ENCODE results near the gene FAM9C.
"Not testable (repeated sequence)": the region's sequence is repeated elsewhere in the genome, so short reads cannot be mapped to it uniquely, and the experiment has no call there.

The FAM9C gene

DNA sequence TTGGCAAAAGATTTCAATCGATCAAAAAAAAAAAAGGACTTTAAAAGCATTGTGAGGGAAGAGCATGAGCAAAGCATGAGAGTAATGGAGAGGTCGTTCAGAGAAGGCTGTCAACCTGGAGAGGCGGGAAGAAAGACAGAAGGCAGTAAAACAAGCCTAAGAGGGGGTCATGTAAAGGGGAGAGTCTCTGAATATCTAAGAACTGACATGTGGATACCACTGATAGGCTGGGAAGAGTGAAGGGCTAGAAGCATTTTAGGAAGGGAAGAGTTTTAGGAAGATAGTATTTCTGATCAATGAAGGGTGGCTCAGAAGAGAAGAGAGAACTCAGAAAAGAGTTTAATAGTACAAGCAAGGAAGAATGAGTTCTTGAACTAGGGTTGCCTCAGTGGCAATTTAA, 7.5 kb downstream of the FAM9C start:
- DNase-seq, result no peak

DNA sequence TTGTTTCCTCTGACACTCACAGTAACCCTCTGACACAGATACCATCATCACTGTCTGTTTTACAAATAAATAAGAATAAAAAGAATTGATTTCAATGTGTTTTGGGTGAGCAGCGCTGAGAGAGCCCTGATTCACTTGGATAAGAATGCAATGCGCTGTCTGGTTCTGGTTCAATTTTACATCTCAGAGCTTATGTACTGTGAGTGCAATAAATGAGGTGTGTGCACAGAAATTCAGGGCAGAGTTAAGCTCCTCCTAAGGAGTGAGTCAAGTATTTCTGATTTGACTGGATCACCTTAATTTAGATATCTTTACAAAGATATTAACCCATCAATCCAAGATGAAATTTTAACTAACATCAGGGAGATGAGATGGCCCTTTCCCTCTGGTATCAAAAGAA, 11.2 kb downstream of the FAM9C start:
- DNase-seq, result no peak

DNA sequence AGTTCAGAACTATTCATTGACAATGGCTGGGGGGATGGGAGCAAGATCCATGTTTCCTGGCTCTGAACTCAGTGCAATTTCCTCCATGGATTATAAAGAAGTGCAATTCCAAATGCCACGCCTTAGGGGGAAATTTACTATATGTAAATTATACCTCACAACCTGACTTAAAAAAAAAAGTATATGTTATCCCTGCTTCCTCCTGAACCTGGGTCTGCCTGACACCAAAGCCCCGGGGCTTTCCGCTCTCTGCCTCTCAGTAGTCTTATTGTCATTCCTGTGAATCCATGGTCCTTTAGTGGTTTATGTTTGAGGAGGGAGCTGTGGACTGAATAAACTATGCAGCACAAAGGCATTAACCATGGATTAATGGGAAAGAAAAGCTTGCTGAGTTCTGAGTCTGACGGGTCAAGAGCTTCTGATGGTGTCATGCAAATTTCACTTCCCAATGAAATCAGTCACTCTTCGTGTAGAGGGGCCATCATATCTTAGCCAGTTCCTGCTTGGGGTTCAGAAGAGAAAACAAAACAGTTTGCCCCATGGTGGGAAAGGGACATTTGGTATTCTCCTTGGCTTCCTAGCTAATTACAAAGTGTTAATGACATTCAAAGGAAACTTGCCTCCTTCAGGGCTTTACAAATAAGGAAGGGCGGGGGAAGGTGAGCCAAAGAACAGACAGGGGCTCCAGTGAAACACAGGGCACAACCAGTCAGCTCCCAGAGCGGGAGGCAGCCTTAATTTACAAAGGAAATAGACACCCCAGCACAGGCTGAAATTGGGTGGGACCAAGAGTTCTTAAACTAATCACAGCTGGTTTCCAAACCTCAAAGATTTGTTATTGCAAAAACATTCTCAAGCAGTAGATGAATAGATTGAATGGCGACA, 14.3 kb downstream of the FAM9C start:
- no peak for DNase-seq

DNA sequence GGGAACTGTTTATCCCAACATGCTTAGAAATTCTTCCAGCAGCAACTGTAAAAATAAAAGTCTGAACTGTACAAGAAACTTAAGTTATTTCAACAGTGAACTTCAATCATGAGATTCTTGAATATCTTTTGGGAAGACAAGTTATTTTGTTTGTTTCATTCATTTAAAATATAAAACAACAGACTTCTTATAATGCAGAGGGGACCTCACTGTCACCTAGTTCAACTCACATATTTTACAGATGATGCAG, 14.9 kb downstream of the FAM9C start:
- no peak for DNase-seq

DNA sequence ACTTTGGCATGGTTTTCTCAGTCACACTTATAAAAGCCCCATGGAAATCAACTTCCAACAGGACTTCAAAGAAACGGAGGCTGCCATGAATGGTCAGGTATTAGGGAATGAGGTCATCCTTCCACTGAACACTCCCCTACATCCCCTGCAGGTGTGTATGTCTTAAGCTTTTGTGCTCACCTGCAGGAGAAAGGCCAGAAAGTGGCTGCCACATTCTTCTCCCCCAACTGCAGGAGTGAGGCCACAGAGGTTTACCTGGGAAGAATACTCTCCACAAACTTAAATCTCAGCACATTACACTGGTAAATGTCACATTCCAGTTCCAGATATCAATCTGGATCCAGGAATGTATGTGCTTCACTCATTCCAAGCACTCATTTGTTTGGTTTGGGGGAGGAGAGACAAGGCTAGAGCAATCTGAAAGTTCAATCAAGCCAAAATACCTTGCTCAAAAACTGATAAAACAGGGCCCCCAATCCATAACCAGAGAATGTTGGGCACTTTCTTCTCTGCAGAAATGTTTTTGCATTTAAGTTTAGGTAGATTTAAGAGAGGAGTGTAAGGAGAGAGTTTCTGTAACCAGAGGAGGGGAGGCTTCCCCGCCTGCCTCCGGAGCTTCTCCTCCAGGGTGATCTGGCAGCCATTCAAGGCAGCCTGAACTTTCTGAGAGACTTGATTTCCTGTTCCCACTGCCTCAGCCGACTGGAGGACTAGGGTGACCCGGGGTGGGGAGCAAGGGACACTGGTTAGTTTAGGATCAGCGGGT, 15.4 kb downstream of the FAM9C start:
- no peak for DNase-seq

DNA sequence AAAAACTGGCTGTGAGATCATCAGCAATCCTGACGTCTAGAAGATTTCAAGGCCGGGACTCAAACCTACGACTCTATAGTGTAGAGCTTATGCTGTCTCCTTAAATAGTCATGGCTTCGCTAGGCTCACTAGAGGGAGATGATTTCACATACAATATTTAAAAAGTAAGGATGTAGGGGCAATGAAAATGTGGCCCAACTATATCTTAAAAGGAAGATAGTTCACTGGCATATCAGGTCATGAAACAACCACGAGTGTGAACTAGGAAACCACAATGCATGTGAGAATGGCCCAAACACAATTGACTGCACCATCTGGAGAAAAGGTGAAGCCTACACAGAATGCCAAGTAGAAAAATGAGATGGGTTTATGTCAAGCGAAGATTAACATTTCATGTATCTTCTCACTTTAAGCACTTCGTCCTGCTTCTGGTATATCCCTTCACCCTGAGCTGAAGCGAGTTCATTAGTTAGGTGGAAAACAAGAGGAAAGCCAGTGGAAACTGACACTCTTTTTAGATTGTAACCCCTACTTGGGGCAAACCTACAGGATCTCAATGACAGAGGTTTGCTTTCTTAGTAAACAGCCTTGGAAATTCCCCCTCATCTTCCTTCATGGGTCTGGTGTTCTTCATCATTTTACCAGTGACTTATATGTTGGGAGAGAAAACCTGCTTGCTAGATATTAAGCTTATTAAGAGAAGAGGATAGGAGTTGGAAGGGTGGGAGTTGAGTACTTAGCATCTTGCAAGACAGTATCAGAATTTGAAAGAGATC, 17.4 kb downstream of the FAM9C start:
- DNase-seq, result no peak

DNA sequence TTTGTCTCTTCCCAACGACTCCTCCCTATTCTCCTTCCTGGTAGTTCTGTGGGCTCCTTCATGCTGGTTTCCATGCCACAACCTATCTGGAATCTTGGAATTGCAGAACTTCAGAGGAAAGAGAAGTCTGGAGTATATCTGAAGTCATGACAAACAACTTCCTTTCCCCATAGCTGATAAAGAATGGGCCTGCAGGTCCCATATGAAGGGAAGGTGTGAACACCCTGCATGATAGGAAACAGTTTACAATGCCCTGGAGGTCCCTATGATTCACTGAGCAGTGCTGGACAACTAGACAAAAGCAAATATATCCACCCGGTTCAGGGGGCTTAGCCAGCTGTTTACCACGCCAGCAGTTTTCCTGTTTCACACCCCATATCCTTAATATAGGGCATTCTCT, 19.4 kb downstream of the FAM9C start:
- no peak for DNase-seq

DNA sequence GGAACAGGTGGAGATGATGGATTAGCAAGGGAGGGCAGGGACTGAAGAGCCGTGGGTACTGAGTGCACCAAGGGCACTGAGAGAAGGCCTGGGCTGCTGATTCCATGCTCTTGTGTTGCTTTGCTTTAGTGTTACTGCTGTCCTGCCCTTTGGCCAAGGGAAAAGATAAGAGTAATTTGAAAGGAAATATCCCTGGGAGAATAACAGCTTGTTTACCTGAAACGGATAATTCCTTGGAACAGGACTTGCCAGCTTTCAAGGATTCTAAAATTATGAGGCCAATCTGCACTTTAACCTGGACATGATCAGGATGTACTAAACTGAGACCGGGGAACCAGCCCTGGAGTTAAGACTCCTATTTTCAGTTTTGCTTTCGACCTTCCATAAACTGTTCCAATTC, 20.4 kb downstream of the FAM9C start:
- DNase-seq, result no peak

DNA sequence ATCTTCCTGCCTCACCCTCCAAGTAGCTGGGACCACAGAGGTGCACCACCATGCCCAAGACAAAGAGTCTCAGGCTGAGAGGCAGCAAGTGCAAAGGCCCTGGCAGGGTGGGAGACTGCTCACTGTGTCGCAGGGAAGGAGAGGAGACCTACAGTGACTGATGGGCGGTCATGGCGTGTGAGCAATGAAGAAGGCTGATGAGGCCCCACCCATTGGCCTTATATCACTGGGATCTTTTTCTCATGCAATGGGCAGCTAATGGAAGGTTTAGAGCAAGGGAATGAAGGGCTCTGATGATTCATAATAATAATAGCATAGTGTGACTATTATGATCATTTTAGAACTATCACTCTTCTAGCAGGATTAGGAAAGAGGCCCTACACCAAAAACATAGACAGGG, 20.9 kb downstream of the FAM9C start:
- DNase-seq, result no peak

DNA sequence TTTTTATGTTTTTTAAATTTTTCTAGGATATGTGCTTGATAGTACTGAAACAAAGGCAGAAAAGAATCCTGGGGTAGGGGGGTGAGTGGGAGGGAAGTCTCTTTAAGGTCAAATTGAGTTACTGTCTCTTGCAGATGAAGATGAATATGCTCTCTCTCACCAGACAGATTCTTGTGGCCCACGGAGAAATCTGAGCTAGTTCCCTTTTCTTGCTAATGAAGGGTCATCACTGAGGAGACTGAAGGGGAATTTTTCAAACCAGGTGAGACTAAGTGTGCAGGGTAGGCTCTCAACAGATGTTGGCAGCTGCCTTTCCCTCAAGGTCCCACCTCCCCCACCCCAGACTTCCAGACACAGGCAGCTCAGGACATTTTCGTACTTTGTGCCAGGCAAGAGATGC, 21.5 kb downstream of the FAM9C start:
- no peak for DNase-seq

DNA sequence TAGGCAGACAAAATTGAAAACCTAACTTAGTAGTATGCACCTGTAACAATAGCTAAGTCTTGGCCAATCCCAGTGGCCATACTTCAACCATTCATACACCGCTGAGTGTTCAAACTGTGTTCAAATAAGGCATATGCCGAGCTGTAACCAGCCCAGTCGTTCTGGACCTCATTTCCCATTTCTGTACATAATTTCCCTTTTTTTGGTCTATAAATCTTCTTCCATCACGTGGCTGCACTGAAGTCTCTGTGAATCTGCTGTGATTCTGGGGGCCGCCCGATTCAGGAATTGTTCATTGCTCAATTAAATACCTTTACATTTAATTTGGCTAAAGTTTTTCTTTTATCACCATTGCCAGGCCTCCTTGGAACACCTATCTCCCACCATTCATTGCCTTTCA, 27.7 kb downstream of the FAM9C start:
- DNase-seq, result not testable (repeated sequence)

DNA sequence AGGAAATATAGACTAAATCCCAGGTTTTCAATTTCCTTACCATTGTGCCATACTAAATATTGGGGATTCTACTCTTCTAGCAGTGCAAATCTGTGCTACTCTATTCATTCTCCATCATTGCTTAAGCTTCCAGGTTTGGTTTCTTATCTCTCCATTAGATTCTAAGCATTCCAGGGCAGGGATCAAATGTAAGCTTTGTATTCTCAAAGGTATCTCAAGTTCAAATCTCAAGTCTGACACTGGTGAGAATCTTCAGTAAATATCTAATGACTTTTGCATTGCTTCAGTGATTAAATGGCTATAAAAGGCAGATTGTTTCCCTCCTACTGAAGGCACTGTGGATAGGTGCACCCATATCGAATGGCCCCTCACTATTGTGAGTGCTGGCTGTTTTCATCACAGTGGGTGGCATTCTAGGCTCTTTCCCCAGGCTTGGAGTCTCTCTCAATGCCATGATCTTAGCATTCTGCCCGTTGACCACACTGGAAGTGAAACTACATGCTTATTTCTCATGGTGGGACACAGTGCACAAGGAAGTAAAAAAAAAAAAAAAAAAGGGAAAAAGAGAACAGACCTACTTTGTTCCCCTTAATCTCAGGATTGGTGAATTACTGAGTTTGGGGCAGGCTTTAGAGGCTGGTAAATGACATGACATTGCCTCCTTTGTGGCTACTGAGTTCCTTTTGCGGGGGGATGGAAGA, 28.7 kb downstream of the FAM9C start:
- no peak for DNase-seq

DNA sequence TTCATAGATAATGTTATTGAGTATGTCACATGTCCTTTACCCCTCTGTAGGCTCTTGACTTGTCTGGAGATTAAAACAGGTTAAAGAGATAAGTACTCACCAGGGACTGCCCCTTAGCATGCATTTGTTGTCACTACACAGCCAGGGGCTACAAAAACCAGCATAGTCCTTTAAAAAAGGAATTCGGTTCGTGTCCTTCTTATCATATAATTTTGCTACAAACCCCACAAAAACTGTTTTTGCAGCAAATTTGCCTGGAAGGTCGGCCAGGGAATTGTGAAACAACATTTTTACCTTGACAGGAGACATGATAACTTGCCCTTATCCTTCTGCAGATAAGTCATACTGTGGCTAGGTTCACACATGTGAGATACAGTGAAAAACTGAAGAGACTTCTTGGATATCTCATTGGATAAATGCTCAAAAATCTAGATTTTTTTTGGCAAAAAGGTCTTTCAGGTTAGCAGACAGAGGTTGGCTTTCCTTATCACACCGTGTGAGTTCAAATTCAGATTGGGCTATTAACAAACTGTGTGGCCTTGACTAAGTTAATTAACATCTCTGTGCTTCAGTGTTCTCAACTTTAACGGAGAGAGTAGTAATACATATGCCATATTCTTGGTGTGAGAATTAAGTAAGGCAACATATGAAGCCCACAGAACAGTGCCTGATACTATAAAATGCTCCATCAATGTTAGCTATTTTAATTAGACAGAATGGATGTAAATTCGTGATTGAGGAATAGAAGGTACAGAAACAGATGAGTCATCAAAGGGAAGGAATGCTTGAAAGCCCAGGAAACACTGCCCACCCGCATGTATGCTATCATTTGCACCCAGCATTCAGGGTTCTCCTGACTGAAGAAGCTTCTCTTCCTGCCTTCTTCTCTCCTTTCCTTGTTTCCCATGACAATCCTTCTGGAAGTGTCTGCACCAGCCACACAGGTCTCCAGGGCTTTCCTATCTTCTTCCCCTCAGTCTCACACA, 30.0 kb downstream of the FAM9C start:
- DNase-seq, result no peak

DNA sequence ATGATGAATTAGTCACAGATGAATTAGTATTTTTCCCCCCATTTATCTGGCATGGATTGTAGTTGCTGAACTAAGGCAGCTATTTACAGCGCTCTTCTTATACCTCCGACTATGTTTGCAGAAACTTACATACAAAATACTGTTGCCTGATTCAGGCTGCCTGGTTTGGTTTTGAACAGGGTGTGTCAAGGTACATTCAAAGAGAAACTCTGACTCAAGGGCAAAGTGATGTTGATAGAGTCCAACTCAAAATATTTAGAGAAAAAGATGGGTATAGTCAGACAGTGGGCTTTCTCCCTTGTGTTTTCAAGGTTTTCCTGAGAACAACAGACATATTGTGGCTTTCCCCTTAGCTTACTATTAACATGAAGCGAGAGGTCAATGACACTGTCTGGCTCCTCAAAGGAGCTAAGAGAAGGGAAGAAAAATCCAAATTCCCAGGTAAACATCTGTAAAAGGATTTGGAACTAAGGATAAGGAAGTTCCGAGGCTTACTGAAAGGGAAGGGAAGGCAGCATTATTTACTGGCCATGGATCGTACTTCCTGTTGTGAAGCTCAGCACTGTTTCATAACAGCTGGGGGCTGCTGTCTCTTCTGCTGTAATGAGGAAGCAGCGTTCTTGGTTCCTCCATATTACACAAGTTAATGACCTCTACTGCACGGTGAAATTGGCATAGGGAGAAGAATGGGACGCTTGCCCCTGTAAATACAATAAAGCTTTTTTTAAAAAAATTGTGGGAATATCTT, 30.9 kb downstream of the FAM9C start:
- no peak for DNase-seq

DNA sequence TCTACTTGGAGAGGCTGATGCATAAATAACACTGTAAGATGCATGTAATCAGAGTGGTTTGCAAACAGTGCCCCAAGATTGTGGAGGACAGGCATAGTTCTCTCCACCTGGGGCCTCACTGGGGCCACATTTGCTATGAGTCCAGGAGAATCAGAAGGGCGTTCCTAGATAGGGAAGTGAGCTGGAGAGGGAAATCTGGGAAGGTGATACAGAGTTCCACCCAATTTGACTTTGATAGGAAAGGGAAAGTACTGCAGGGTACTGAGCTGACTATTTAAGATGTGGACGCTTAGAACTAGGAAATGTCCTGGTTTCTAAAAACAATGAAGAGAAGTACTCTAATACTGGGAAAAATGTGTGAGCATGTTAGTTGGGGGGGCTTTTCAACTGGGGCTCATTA, 33.9 kb downstream of the FAM9C start:
- no peak for DNase-seq

DNA sequence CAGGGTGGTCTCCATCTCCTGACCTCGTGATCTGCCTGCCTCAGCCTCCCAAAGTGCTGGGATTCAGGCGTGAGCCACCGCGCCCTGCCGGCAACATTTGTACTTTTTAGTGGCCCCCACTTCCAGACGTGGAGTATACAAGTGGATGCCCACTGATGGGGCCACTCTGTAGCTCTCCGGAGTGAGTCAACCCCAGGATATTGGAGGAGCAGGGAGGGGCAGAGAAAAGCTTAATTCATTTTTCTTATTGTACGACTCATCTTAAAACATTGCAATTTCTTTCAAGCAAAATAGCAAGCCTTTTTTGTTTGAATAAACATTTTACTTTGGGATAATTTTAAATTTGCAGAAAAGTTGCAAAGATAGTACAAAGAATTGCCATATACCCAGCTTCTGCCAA, 34.6 kb downstream of the FAM9C start:
- no peak for DNase-seq

DNA sequence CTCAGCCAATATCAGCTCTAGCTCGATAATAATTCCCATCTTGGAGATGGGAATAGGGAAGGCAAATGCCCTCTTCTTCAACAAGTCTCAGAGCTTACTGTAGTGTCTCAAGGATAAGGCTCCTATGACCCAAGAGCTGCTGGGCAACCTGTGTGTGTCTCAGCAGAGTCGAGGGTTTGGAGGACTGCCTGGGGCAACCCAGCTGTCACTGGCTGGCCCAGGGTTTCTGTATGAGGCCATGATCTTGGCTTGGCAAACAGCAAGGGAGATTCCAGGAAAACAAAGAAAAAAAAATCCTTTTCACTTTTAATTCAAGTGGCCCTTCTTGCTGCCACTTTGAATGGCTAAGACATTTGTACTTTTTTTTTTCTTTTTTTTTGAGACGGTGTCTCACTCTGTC, 35.1 kb downstream of the FAM9C start:
- DNase-seq, result no peak

DNA sequence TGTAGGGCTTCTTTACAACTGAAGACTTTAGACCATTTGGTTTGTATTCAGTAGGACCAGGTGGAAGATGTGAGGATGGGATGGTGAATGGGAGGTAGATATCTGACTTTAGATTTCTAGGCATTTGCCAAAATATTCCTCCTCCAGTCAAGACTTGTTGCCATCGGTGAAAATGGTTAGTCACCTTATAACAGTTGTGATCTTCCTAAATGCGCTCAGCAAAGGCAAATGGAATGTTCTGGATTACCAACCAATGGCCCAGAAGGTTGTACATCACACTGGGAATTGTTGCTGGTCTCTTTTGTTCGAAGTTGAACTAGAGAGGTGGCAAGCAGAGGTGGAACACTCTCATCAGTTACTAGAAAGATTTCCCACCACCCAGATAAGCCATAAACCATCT, 35.6 kb downstream of the FAM9C start:
- no peak for DNase-seq

DNA sequence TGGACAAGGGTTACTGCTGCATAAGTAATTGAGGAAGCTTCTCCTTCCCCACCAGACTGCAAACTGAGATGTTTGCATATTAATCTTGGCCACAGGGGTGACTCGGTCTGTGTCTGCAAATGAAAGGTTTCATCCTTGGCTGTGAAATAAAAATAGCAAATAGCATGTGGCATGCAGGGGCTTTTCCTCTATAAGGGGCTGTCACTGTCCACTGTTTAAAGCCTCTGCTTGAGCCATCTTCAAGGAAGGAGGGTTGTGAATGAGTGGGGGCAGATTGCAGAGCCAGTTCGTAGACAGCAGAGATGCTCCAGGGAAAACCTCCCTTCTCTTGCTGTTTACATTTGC, 36.3 kb downstream of the FAM9C start:
- no peak for DNase-seq

DNA sequence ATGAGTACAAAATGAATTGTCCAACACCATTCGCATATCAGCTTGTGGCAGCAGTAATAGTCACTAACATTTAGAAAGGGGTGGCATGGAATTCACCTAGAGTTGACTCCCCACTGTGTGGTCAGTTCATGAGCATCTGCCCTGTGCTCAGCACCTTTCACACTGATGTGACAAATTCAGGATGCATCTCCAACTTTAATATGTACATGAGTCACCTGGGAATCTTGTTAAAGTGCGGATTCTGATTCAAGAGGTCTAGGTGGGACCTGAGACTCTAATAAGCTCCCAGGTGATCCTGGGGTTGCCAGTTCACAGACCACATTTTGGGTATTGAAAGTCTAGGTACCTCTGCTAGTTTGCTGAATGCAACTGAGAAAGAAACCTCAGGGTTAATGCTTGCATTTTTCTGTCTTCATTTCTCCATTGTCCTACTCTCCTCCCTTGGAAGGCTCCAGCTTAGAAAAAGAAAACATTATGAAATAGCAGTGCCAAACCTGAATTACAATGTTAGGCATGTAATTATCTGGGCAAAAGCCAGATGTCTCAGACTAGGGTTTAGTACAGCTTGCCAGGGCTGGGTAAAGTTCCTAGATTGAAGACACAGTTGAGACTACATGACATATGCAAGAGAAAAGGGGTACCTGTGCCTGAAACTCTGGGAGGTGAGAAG, 36.8 kb downstream of the FAM9C start:
- DNase-seq, result no peak

Measured in effector CD4-positive, alpha-beta T cell (primary cell).